ENCODE results near the gene PDLIM5. TPM values are rescaled to one million over a fixed set of nuclear protein-coding genes. Genes with fewer than 3 reads are reported as not detected.
A peak's percentile ranks its signal among the peaks of the same experiment; 100 is the strongest.

The PDLIM5 gene
- total RNA-seq, 1 donor from 2014 or later, result 311 TPM

GRCh38 chr4:94515365-94515764 lies 63.6 kb downstream of the PDLIM5 start:
- H3K27ac ChIP-seq (ENCODE audit: low read depth, low read length), result no peak overlapping the region

GRCh38 chr4:94516067-94516466 lies 64.3 kb downstream of the PDLIM5 start:
- Histone ChIP-seq H3K9ac (ENCODE audit: low read depth in 1 of 3, low read length in 3 of 3) (no peak overlapping the region), H3K9me3 (ENCODE audit: control insufficient read depth in 3 of 3, low read length in 3 of 3) (no peaks in the 10 kb centered on the region), H3K4me1 (ENCODE audit: control insufficient read depth in 3 of 3, insufficient read depth in 3 of 3, low read length in 3 of 3) (peaks cover 19 to 46% (median 40%) of the 10 kb centered on the region in 3 donors), H3K36me3 (ENCODE audit: control insufficient read depth in 3 of 3, insufficient read depth in 3 of 3, low read length in 3 of 3) (peaks cover 0 to 7% (median 0%) of the 10 kb centered on the region in 3 donors), H3K27ac (ENCODE audit: low read depth, low read length) (no peak overlapping the region), H3K27me3 (ENCODE audit: control insufficient read depth in 3 of 3, insufficient read depth in 3 of 3, low read length in 3 of 3) (no peaks in the 10 kb centered on the region), H3K4me3 (ENCODE audit: low read length in 3 of 3) (no peak overlapping the region)

More at GRCh38 chr4:94515365-94515764, 63.6 kb downstream of the PDLIM5 start:
- Histone ChIP-seq H3K9me3 (ENCODE audit: control insufficient read depth in 3 of 3, low read length in 3 of 3) (no peaks in the 10 kb centered on the region), H3K9ac (ENCODE audit: low read depth in 1 of 3, low read length in 3 of 3) (no peak overlapping the region), H3K4me1 (ENCODE audit: control insufficient read depth in 3 of 3, insufficient read depth in 3 of 3, low read length in 3 of 3) (peaks cover 19 to 43% (median 34%) of the 10 kb centered on the region in 3 donors), H3K4me3 (ENCODE audit: low read length in 3 of 3) (no peak overlapping the region), H3K27me3 (ENCODE audit: control insufficient read depth in 3 of 3, insufficient read depth in 3 of 3, low read length in 3 of 3) (no peaks in the 10 kb centered on the region), H3K36me3 (ENCODE audit: control insufficient read depth in 3 of 3, insufficient read depth in 3 of 3, low read length in 3 of 3) (peaks cover 0 to 5% (median 0%) of the 10 kb centered on the region in 3 donors)

- H3K4me1 ChIP-seq (ENCODE audit: control insufficient read depth in 3 of 3, insufficient read depth in 3 of 3, low read length in 3 of 3), result peaks cover 19 to 46% (median 43%) of the 10 kb centered on the region in 3 donors
- H3K27me3 ChIP-seq (ENCODE audit: control insufficient read depth in 3 of 3, insufficient read depth in 3 of 3, low read length in 3 of 3), result no peaks in the 10 kb centered on the region
- H3K9me3 ChIP-seq (ENCODE audit: control insufficient read depth in 3 of 3, low read length in 3 of 3), result no peaks in the 10 kb centered on the region
- no peak overlapping the region for H3K9ac ChIP-seq (ENCODE audit: low read depth in 1 of 3, low read length in 3 of 3)
- H3K36me3 ChIP-seq (ENCODE audit: control insufficient read depth in 3 of 3, insufficient read depth in 3 of 3, low read length in 3 of 3), result peaks cover 0 to 7% (median 0%) of the 10 kb centered on the region in 3 donors
- no peak overlapping the region for H3K4me3 ChIP-seq (ENCODE audit: low read length in 3 of 3)
- H3K27ac ChIP-seq (ENCODE audit: low read depth, low read length), result no peak overlapping the region
Measured at GRCh38 chr4:94516999-94517398, 65.3 kb downstream of the PDLIM5 start.

- Histone ChIP-seq H3K9ac (ENCODE audit: low read depth in 1 of 3, low read length in 3 of 3) (no peak overlapping the region), H3K27me3 (ENCODE audit: control insufficient read depth in 3 of 3, insufficient read depth in 3 of 3, low read length in 3 of 3) (no peaks in the 10 kb centered on the region), H3K36me3 (ENCODE audit: control insufficient read depth in 3 of 3, insufficient read depth in 3 of 3, low read length in 3 of 3) (peaks cover 0 to 7% (median 0%) of the 10 kb centered on the region in 3 donors), H3K9me3 (ENCODE audit: control insufficient read depth in 3 of 3, low read length in 3 of 3) (no peaks in the 10 kb centered on the region), H3K4me1 (ENCODE audit: control insufficient read depth in 3 of 3, insufficient read depth in 3 of 3, low read length in 3 of 3) (peaks cover 20 to 47% (median 44%) of the 10 kb centered on the region in 3 donors), H3K4me3 (ENCODE audit: low read length in 3 of 3) (no peak overlapping the region), H3K27ac (ENCODE audit: low read depth, low read length) (no peak overlapping the region)
Measured at GRCh38 chr4:94517492-94517891, 65.8 kb downstream of the PDLIM5 start.

- Histone ChIP-seq H3K4me1 (ENCODE audit: control insufficient read depth in 3 of 3, insufficient read depth in 3 of 3, low read length in 3 of 3) (peaks cover 30 to 53% (median 47%) of the 10 kb centered on the region in 3 donors), H3K9me3 (ENCODE audit: control insufficient read depth in 3 of 3, low read length in 3 of 3) (no peaks in the 10 kb centered on the region), H3K9ac (ENCODE audit: low read depth in 1 of 3, low read length in 3 of 3) (no peak overlapping the region), H3K27me3 (ENCODE audit: control insufficient read depth in 3 of 3, insufficient read depth in 3 of 3, low read length in 3 of 3) (no peaks in the 10 kb centered on the region), H3K36me3 (ENCODE audit: control insufficient read depth in 3 of 3, insufficient read depth in 3 of 3, low read length in 3 of 3) (peaks cover 0 to 7% (median 3%) of the 10 kb centered on the region in 3 donors), H3K27ac (ENCODE audit: low read depth, low read length) (peak overlapping the region; percentile 4), H3K4me3 (ENCODE audit: low read length in 3 of 3) (no peak overlapping the region)
Measured at GRCh38 chr4:94519019-94519418, 67.3 kb downstream of the PDLIM5 start.

DNA sequence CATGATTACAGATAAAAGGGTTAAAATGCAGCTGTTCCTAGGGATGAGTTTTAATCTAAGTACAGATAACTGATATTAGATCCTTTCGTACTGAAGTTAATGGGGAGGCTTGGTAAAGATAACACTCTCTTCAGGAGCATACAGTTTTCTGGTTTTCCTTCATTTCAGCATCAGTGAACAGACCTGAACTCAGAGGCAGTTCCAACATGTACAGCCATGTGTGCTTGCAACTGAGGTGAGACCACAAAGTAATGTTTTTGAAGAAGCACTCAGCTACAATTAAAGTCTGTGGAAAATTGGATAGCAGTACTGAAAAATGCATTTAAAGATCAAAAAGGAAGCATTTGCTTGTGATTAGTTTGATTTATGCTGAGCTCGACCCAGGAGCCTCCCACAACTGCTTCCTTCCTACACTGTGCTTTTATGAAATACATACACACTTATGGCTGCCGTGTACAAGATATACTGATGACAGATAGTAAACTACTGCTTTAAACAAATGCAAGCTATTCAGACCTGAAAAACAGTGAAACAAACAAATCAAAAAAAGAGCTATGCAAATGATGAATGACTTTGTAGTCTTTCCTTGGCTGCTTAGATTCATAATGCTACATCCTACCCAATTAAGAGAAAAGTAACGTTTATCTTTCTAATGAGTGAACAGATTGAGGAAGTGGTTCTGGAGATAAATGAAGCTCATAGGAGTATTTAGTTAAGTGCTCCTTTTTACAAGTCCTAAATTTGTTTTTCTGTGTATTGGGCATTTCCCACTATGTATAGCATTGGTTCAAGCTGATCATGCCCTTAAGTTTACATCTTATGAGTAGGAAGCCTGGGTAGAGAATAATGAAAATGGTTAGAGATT lies 68.4 kb downstream of the PDLIM5 start:
- Histone ChIP-seq H3K36me3 (ENCODE audit: control insufficient read depth in 3 of 3, insufficient read depth in 3 of 3, low read length in 3 of 3) (peaks cover 0 to 7% (median 3%) of the 10 kb centered on the region in 3 donors), H3K9me3 (ENCODE audit: control insufficient read depth in 3 of 3, low read length in 3 of 3) (no peaks in the 10 kb centered on the region), H3K27ac (ENCODE audit: low read depth, low read length) (no peak overlapping the region), H3K27me3 (ENCODE audit: control insufficient read depth in 3 of 3, insufficient read depth in 3 of 3, low read length in 3 of 3) (no peaks in the 10 kb centered on the region), H3K9ac (ENCODE audit: low read depth in 1 of 3, low read length in 3 of 3) (no peak overlapping the region), H3K4me1 (ENCODE audit: control insufficient read depth in 3 of 3, insufficient read depth in 3 of 3, low read length in 3 of 3) (peaks cover 34 to 54% (median 51%) of the 10 kb centered on the region in 3 donors), H3K4me3 (ENCODE audit: low read length in 3 of 3) (no peak overlapping the region)

GRCh38 chr4:94523033-94523580 lies 71.4 kb downstream of the PDLIM5 start:
- Histone ChIP-seq H3K27me3 (ENCODE audit: control insufficient read depth in 3 of 3, insufficient read depth in 3 of 3, low read length in 3 of 3) (no peaks in the 10 kb centered on the region), H3K27ac (ENCODE audit: low read depth, low read length) (no peak overlapping the region), H3K9ac (ENCODE audit: low read depth in 1 of 3, low read length in 3 of 3) (no peak overlapping the region), H3K36me3 (ENCODE audit: control insufficient read depth in 3 of 3, insufficient read depth in 3 of 3, low read length in 3 of 3) (peaks cover 2 to 9% (median 7%) of the 10 kb centered on the region in 3 donors), H3K4me3 (ENCODE audit: low read length in 3 of 3) (no peak overlapping the region), H3K4me1 (ENCODE audit: control insufficient read depth in 3 of 3, insufficient read depth in 3 of 3, low read length in 3 of 3) (peaks cover 45 to 53% (median 46%) of the 10 kb centered on the region in 3 donors), H3K9me3 (ENCODE audit: control insufficient read depth in 3 of 3, low read length in 3 of 3) (no peaks in the 10 kb centered on the region)

DNA sequence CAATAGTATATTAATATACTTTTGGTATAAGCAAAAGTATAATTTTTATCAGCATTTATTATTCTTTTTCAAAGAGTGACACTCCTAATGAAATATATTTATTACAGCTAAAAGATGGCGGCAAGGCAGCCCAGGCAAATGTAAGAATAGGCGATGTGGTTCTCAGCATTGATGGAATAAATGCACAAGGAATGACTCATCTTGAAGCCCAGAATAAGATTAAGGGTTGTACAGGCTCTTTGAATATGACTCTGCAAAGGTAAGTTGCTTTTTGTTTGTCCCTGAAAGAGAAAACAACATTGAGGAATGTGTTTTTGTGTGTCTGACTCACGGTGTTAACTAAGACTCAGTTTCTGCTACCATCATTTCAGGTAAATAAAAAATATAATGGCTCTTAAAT lies 71.9 kb downstream of the PDLIM5 start:
- Histone ChIP-seq H3K4me1 (ENCODE audit: control insufficient read depth in 3 of 3, insufficient read depth in 3 of 3, low read length in 3 of 3) (peaks cover 47 to 56% (median 47%) of the 10 kb centered on the region in 3 donors), H3K9ac (ENCODE audit: low read depth in 1 of 3, low read length in 3 of 3) (no peak overlapping the region), H3K27me3 (ENCODE audit: control insufficient read depth in 3 of 3, insufficient read depth in 3 of 3, low read length in 3 of 3) (no peaks in the 10 kb centered on the region), H3K4me3 (ENCODE audit: low read length in 3 of 3) (no peak overlapping the region), H3K27ac (ENCODE audit: low read depth, low read length) (no peak overlapping the region), H3K9me3 (ENCODE audit: control insufficient read depth in 3 of 3, low read length in 3 of 3) (no peaks in the 10 kb centered on the region), H3K36me3 (ENCODE audit: control insufficient read depth in 3 of 3, insufficient read depth in 3 of 3, low read length in 3 of 3) (peaks cover 2 to 9% (median 7%) of the 10 kb centered on the region in 3 donors)

GRCh38 chr4:94525993-94526728 lies 74.4 kb downstream of the PDLIM5 start:
- Histone ChIP-seq H3K27me3 (ENCODE audit: control insufficient read depth in 3 of 3, insufficient read depth in 3 of 3, low read length in 3 of 3) (no peaks in the 10 kb centered on the region), H3K9me3 (ENCODE audit: control insufficient read depth in 3 of 3, low read length in 3 of 3) (no peaks in the 10 kb centered on the region), H3K4me3 (ENCODE audit: low read length in 3 of 3) (no peak overlapping the region), H3K27ac (ENCODE audit: low read depth, low read length) (peak overlapping the region; percentile 38), H3K9ac (ENCODE audit: low read depth in 1 of 3, low read length in 3 of 3) (no peak overlapping the region), H3K4me1 (ENCODE audit: control insufficient read depth in 3 of 3, insufficient read depth in 3 of 3, low read length in 3 of 3) (peaks cover 36 to 40% (median 38%) of the 10 kb centered on the region in 3 donors), H3K36me3 (ENCODE audit: control insufficient read depth in 3 of 3, insufficient read depth in 3 of 3, low read length in 3 of 3) (peaks cover 0 to 9% (median 2%) of the 10 kb centered on the region in 3 donors)

Measured in skeletal muscle tissue (tissue), 4 donors.